ENCODE data around the gene CKS1B.
A peak's percentile ranks its signal among the peaks of the same experiment; 100 is the strongest.

The CKS1B gene

DNA sequence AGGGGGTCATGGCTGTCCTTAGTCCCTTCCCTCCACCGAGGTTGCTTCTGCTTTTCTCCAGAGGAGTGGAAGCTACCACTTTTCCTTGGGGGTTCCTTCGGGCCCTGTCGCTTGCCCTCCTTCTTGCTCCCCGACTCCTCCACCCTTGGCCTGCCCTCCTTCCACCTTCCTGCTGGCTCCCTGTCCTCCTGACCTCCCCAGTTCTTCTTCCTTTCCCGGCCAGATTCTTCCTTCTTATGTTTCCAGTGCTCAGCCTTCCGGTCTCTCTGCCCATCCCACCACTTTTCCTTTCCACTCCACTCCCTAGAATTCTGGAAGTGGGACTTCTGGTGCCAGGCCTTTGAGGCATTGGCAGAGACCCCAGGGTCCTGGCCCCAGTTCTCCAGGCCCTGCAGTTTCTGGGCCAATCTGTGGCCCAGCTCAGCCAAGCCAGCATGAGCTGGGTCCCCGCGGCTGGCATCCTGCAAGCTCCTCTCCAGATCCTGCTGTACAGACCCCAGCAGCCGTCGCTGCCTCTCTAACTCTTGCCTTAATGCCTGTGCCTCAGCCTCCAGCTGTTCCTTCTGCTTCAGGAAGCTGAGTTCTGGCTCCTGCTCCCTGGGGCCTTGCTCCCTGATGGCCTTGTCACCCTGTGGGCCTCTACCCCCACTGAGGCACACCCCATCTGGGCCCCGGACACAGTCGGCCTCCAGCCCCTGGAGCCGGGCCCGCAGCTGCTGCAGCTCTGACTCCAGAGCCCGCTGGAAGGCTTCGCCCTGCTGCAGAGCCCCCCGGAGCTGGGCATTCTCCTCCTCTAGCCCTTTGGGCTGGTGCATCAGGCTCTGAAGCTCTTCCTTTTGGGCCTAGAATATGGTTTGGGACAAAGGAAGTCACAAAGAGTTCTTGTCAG lies 28.3 kb upstream of the CKS1B start:
- peaks cover 47% of the 10 kb centered on the region for H3K4me1 ChIP-seq (ENCODE audit: control insufficient read depth, insufficient read depth, low read length, poor library complexity, severe bottlenecking)
- no peaks in the 10 kb centered on the region for H3K9me3 ChIP-seq (ENCODE audit: control insufficient read depth, low read length)
- no peak overlapping the region for H3K27ac ChIP-seq (ENCODE audit: insufficient read depth, low read length, poor library complexity, severe bottlenecking)
- DNase-seq = no peak
- H3K27me3 ChIP-seq (replicated peaks; ENCODE audit: control insufficient read depth, insufficient read depth, low read length, poor library complexity, severe bottlenecking) = no peaks in the 10 kb centered on the region
- H3K36me3 ChIP-seq (ENCODE audit: control insufficient read depth, insufficient read depth, low read length) = peaks cover 54% of the 10 kb centered on the region
- no peak overlapping the region for H3K4me3 ChIP-seq (ENCODE audit: insufficient read depth, low read depth, low read length, poor library complexity, severe bottlenecking)

DNA sequence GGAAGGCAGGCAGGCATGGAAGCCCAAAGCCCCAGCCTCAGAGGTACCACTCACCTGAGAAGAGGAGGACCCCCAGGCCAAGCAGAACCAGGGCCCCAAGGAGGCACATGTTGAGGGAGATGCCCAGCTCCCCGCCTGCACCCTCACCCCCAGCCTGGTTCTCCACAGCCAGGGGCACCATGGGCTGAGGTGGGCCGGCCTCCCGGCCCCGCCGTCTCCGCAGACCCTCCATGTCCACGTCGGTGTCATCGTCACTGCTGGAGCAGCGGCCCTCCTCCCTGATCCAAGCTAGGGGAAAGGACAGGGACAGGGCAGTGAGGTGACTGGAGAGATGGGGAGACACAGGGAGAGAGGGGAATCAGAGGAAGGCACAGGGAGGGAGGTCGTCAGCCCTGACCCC lies 26.4 kb upstream of the CKS1B start:
- Histone ChIP-seq H3K36me3 (ENCODE audit: control insufficient read depth, insufficient read depth, low read length) (peaks cover 58% of the 10 kb centered on the region), H3K4me1 (ENCODE audit: control insufficient read depth, insufficient read depth, low read length, poor library complexity, severe bottlenecking) (peaks cover 47% of the 10 kb centered on the region), H3K4me3 (ENCODE audit: insufficient read depth, low read depth, low read length, poor library complexity, severe bottlenecking) (no peak overlapping the region), H3K9me3 (ENCODE audit: control insufficient read depth, low read length) (no peaks in the 10 kb centered on the region), H3K27ac (ENCODE audit: insufficient read depth, low read length, poor library complexity, severe bottlenecking) (peak overlapping the region; percentile 53), H3K27me3 (replicated peaks; ENCODE audit: control insufficient read depth, insufficient read depth, low read length, poor library complexity, severe bottlenecking) (no peaks in the 10 kb centered on the region)
- DNase-seq = no peak

DNA sequence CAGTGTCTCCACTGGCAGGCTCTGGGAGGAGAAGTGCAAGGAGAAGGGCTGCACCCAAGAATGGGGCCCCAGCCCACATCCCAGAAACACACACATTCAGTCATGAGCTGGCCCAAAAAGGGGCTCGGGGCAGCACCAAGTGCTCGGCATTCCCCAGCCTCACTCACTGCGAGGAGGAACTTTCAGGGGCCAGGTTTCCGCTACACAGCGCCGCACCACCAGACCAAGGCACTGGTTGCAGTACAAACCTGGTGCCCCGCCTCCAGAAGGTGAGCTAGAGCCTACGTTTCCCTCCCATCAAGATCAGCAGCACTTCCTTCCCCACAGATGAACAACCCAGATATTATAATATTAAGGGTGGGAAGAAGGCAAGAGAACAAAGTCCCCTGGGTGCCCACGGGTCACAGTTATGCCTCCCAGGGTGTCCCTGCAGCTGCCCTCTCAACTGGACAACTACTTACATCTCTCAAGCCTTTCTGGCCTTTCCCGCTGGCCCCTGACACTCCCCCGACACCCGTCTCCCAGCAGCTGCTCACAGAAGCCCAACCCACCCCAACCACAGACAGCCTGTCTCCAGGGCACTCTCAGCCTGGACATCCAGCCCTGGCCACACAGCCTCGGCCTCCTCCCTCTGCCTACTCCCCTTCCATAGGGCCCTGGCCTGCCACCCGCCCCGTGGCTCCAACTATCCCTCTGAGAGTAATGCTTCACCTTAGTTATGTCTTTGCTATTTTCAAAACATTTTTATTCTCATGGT lies 22.4 kb upstream of the CKS1B start:
- peaks cover 61% of the 10 kb centered on the region for H3K4me1 ChIP-seq (ENCODE audit: control insufficient read depth, insufficient read depth, low read length, poor library complexity, severe bottlenecking)
- peak overlapping the region; percentile 43 for H3K4me3 ChIP-seq (ENCODE audit: insufficient read depth, low read depth, low read length, poor library complexity, severe bottlenecking)
- H3K36me3 ChIP-seq (ENCODE audit: control insufficient read depth, insufficient read depth, low read length) = peaks cover 29% of the 10 kb centered on the region
- H3K27me3 ChIP-seq (replicated peaks; ENCODE audit: control insufficient read depth, insufficient read depth, low read length, poor library complexity, severe bottlenecking) = no peaks in the 10 kb centered on the region
- no peaks in the 10 kb centered on the region for H3K9me3 ChIP-seq (ENCODE audit: control insufficient read depth, low read length)
- peak; percentile 64 to 70 (median 65) for DNase-seq
- H3K27ac ChIP-seq (ENCODE audit: insufficient read depth, low read length, poor library complexity, severe bottlenecking) = peak overlapping the region; percentile 99

DNA sequence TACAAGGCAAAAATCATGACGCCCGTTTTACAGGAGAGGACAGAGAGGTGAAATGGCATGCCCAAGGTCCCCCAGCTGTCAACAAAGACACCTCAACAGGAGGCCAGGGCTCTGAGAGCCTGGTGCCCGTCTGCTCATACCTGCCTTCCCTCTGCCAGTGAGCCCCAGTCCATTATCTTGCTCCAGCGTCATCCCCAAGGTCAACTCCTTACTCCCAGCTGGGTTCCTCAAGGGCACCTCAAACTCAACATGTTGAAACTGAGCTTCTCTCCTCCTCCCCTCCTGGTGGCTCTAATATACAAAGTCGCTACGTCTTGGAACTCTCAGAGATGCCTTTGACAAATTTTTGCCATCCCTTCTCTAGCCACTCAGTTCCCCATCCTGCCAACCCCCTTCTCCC lies 21.8 kb upstream of the CKS1B start:
- peaks cover 61% of the 10 kb centered on the region for H3K4me1 ChIP-seq (ENCODE audit: control insufficient read depth, insufficient read depth, low read length, poor library complexity, severe bottlenecking)
- H3K27ac ChIP-seq (ENCODE audit: insufficient read depth, low read length, poor library complexity, severe bottlenecking) = peak overlapping the region; percentile 99

DNA sequence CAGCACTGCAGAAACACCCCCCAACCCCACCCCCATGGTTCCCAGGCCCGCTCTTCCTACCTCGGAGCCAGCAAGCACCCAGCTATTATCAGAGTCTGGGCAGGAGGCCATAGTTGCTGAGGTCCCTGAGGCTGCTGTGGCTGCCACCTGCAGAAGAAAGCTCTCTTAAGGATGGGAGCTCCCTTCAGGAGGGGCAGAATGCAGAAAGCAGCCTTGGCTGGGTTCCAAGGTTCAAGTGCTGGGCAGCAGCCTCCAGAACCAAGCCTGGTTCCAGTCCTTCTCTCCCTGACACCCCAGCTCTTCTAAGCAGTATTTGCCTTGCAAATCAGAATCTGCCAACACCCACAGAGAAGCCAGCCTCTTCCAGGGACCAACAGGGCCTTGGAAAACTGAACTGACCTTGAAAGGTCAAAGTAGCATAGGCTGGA lies 20.9 kb upstream of the CKS1B start:
- Histone ChIP-seq H3K27ac (ENCODE audit: insufficient read depth, low read length, poor library complexity, severe bottlenecking) (peak overlapping the region; percentile 99), H3K4me1 (ENCODE audit: control insufficient read depth, insufficient read depth, low read length, poor library complexity, severe bottlenecking) (peaks cover 61% of the 10 kb centered on the region), H3K4me3 (ENCODE audit: insufficient read depth, low read depth, low read length, poor library complexity, severe bottlenecking) (peak overlapping the region; percentile 43), H3K27me3 (replicated peaks; ENCODE audit: control insufficient read depth, insufficient read depth, low read length, poor library complexity, severe bottlenecking) (no peaks in the 10 kb centered on the region), H3K36me3 (ENCODE audit: control insufficient read depth, insufficient read depth, low read length) (peaks cover 22% of the 10 kb centered on the region), H3K9me3 (ENCODE audit: control insufficient read depth, low read length) (no peaks in the 10 kb centered on the region)
- DNase-seq = no peak

More for the DNA sequence above, 21.8 kb upstream of the CKS1B start:
- DNase-seq = no peak
- Histone ChIP-seq H3K27me3 (replicated peaks; ENCODE audit: control insufficient read depth, insufficient read depth, low read length, poor library complexity, severe bottlenecking) (no peaks in the 10 kb centered on the region), H3K9me3 (ENCODE audit: control insufficient read depth, low read length) (no peaks in the 10 kb centered on the region), H3K4me3 (ENCODE audit: insufficient read depth, low read depth, low read length, poor library complexity, severe bottlenecking) (peak overlapping the region; percentile 43), H3K36me3 (ENCODE audit: control insufficient read depth, insufficient read depth, low read length) (peaks cover 24% of the 10 kb centered on the region)

DNA sequence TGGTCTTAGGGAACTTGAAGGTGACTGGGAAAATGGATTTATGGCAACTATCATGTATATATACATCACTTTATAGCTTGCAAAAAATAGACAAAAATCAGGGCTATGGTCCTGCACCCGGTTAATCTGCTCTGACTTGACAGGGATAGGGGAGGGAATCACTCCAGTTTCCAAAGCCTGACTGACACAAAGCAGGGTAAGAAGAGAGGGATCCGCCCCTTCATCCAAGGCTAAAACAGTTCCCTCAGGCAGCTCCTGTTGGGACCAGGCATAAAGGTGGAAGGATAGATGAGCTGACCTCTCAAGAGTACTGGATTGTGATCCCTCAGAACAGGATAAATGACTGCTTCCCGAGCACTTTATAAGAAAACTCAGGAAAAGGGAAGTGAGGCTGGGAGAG lies 19.9 kb upstream of the CKS1B start:
- no peaks in the 10 kb centered on the region for H3K9me3 ChIP-seq (ENCODE audit: control insufficient read depth, low read length)
- peaks cover 27% of the 10 kb centered on the region for H3K36me3 ChIP-seq (ENCODE audit: control insufficient read depth, insufficient read depth, low read length)
- H3K4me3 ChIP-seq (ENCODE audit: insufficient read depth, low read depth, low read length, poor library complexity, severe bottlenecking) = peak overlapping the region; percentile 43
- peaks cover 61% of the 10 kb centered on the region for H3K4me1 ChIP-seq (ENCODE audit: control insufficient read depth, insufficient read depth, low read length, poor library complexity, severe bottlenecking)
- DNase-seq = no peak
- peak overlapping the region; percentile 99 for H3K27ac ChIP-seq (ENCODE audit: insufficient read depth, low read length, poor library complexity, severe bottlenecking)
- no peaks in the 10 kb centered on the region for H3K27me3 ChIP-seq (replicated peaks; ENCODE audit: control insufficient read depth, insufficient read depth, low read length, poor library complexity, severe bottlenecking)

DNA sequence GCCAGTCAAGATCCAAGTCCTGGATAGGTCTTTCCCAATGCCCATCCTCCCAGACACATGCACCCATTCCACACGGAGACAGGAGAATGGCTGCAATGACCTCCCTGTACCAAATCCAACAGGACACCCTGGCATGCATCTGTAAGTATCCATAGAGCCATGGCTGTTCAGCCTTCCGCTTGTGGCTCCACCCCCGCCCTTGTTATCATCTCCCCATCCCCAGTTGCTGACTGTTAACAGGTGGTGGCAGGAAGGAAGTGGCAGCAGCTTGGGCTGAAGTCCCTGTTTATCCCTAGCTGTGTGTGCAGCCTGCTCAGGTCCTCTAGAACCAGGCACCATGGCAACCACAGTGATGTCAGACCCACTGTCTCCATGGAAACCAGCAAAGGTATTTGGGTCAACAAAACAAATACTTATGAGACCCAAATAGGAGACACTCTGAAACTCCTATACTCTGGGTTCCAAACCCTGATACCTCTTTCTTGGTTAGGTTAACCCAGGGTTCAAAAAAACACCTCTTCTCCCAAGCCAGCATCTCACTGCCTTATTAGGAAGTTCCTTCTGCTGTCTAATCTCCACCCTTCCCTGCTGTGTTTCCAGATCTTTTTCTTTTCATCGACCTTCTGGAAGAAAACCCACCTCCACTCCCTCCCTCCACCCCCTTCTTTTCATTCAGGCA lies 19.3 kb upstream of the CKS1B start:
- DNase-seq = peak; percentile 96 to 97 (median 96)
- no peaks in the 10 kb centered on the region for H3K9me3 ChIP-seq (ENCODE audit: control insufficient read depth, low read length)
- peaks cover 28% of the 10 kb centered on the region for H3K36me3 ChIP-seq (ENCODE audit: control insufficient read depth, insufficient read depth, low read length)
- peak overlapping the region; percentile 60 for H3K4me3 ChIP-seq (ENCODE audit: insufficient read depth, low read depth, low read length, poor library complexity, severe bottlenecking)
- H3K27me3 ChIP-seq (replicated peaks; ENCODE audit: control insufficient read depth, insufficient read depth, low read length, poor library complexity, severe bottlenecking) = no peaks in the 10 kb centered on the region
- peak overlapping the region; percentile 99 for H3K27ac ChIP-seq (ENCODE audit: insufficient read depth, low read length, poor library complexity, severe bottlenecking)
- H3K4me1 ChIP-seq (ENCODE audit: control insufficient read depth, insufficient read depth, low read length, poor library complexity, severe bottlenecking) = peaks cover 60% of the 10 kb centered on the region

DNA sequence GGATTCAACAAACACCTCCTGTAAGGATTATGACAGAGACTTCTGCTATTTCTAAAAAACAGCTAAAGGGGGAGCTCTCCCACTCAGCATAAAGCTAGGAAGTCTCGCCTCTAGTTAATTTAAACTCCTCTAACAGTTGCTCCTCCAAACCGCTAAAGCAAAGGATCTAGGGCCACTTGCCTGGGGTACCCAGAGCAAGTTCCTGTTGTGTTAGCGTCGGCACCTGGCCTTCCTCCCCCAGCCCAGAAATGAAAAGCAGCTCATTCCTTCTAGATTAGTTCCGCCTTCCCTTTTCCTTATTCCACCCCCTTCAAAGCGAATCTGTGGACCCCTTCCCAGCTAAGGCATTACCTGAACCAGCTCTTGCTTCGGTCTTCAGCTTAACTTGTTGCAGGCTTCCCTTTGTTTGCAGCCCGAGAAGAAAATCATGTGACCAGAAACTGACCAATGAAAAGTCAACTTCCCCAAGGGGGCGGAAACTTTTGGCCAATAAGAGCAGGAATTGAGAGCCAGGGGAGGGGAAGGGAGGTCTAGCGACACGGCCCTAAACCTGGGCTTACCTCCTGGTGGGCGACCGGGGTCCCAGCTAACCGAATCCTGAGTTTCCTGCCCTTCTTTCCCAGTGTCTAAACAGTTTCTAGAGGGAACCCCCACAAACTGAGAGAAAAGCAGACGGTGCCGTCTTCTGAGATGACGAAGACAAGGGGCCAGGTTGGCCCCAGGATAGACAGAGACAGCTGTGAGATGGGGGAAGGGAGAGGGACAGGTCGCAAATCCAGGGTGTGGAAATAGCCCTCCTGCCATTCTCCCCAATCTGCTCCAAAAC lies 18.6 kb upstream of the CKS1B start, which contains the start of gene PBXIP1:
Gene PBXIP1, minus strand, starts transcription at position 382 of the 826 bp plus-strand sequence. CDS start 2,378 bp downstream, outside the sequence.
- Histone ChIP-seq H3K9me3 (ENCODE audit: control insufficient read depth, low read length) (no peaks in the 10 kb centered on the region), H3K4me3 (ENCODE audit: insufficient read depth, low read depth, low read length, poor library complexity, severe bottlenecking) (peak within 1 kb of the TSS; percentile 60), H3K27ac (ENCODE audit: insufficient read depth, low read length, poor library complexity, severe bottlenecking) (peak within 1 kb of the TSS; percentile 99), H3K36me3 (ENCODE audit: control insufficient read depth, insufficient read depth, low read length) (peaks cover 23% of the 10 kb centered on the region), H3K4me1 (ENCODE audit: control insufficient read depth, insufficient read depth, low read length, poor library complexity, severe bottlenecking) (peaks cover 58% of the 10 kb centered on the region), H3K27me3 (replicated peaks; ENCODE audit: control insufficient read depth, insufficient read depth, low read length, poor library complexity, severe bottlenecking) (no peaks in the 10 kb centered on the region)
- DNase-seq = peak; percentile 65 to 80 (median 79)

DNA sequence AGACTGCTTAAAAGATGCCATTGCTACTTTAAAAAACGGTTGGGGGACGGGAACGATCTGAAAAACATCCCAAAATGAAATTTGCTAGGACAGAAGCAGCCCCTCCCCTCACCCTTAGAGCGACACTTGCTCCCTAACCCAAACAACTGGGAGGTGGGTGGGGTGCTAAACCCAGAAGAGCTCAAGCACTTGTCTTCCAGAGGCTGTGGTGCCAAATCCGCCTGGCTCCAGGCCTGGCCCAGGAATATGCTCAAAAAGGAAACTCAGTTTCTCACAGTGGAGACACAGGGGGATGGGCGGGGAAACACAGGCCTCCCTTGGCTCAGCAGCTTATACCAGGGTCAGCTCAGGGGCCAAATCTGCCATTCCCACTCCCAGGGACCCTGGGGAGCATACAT lies 17.9 kb upstream of the CKS1B start:
- Histone ChIP-seq H3K4me3 (ENCODE audit: insufficient read depth, low read depth, low read length, poor library complexity, severe bottlenecking) (peak overlapping the region; percentile 60), H3K9me3 (ENCODE audit: control insufficient read depth, low read length) (no peaks in the 10 kb centered on the region), H3K36me3 (ENCODE audit: control insufficient read depth, insufficient read depth, low read length) (peaks cover 17% of the 10 kb centered on the region), H3K27ac (ENCODE audit: insufficient read depth, low read length, poor library complexity, severe bottlenecking) (peak overlapping the region; percentile 99), H3K27me3 (replicated peaks; ENCODE audit: control insufficient read depth, insufficient read depth, low read length, poor library complexity, severe bottlenecking) (no peaks in the 10 kb centered on the region), H3K4me1 (ENCODE audit: control insufficient read depth, insufficient read depth, low read length, poor library complexity, severe bottlenecking) (peaks cover 54% of the 10 kb centered on the region)
- DNase-seq = no peak

All from effector memory CD4-positive, alpha-beta T cell (primary cell).